ENCODE measurements around the gene TMEM238.
A peak's percentile ranks its signal among the peaks of the same experiment; 100 is the strongest.

TMEM238 gene

GRCh38 chr19:55389386-55390317 lies 5.6 kb upstream of the TMEM238 start:
- no peak for TF ChIP-seq PAX5 (IDR thresholded peaks at IDR 0.05; ENCODE audit: insufficient read depth, low read length, severe bottlenecking)
- TF ChIP-seq POLR2A (IDR thresholded peaks at IDR 0.05; ENCODE audit: low read depth, low read length): peak; percentile 59
- no peak for TF ChIP-seq SPI1 (IDR thresholded peaks at IDR 0.05; ENCODE audit: low read depth, low read length)
- 0 out of 2 replicates have a peak, but pooled peaks have one; percentile 4 for TF ChIP-seq POU2F2 (IDR thresholded peaks at IDR 0.05; ENCODE audit: low read depth, low read length)
- no peak; the same call in none of the 2 replicates for TF ChIP-seq POLR2AphosphoS5 (IDR thresholded peaks at IDR 0.05; ENCODE audit: low read depth, low read length)
- TF ChIP-seq TAF1 (IDR thresholded peaks at IDR 0.05; ENCODE audit: low read depth, low read length): no peak
- FAIRE-seq (no peak), DNase-seq (ENCODE audit: insufficient read length, low spot score) (no peak)

- TF ChIP-seq TAF1 (IDR thresholded peaks at IDR 0.05; ENCODE audit: low read depth, low read length): no peak
- TF ChIP-seq POU2F2 (IDR thresholded peaks at IDR 0.05; ENCODE audit: low read depth, low read length): no peak
- DNase-seq (ENCODE audit: insufficient read length, low spot score) (no peak), FAIRE-seq (no peak)
These were observed 3.8 kb upstream of the TMEM238 start for GRCh38 chr19:55387736-55388497.

GRCh38 chr19:55386493-55386971 lies 2.4 kb upstream of the TMEM238 start:
- FAIRE-seq (no peak), DNase-seq (ENCODE audit: insufficient read length, low spot score) (no peak)
- TF ChIP-seq POLR2A (IDR thresholded peaks at IDR 0.05; ENCODE audit: low read depth, low read length) (no peak), TAF1 (IDR thresholded peaks at IDR 0.05; ENCODE audit: low read depth, low read length) (no peak), POLR2AphosphoS5 (IDR thresholded peaks at IDR 0.05; ENCODE audit: low read depth, low read length) (no peak), PAX5 (IDR thresholded peaks at IDR 0.05; ENCODE audit: insufficient read depth, low read length, severe bottlenecking) (no peak), SPI1 (IDR thresholded peaks at IDR 0.05; ENCODE audit: low read depth, low read length) (no peak), POU2F2 (IDR thresholded peaks at IDR 0.05; ENCODE audit: low read depth, low read length) (no peak)

DNA sequence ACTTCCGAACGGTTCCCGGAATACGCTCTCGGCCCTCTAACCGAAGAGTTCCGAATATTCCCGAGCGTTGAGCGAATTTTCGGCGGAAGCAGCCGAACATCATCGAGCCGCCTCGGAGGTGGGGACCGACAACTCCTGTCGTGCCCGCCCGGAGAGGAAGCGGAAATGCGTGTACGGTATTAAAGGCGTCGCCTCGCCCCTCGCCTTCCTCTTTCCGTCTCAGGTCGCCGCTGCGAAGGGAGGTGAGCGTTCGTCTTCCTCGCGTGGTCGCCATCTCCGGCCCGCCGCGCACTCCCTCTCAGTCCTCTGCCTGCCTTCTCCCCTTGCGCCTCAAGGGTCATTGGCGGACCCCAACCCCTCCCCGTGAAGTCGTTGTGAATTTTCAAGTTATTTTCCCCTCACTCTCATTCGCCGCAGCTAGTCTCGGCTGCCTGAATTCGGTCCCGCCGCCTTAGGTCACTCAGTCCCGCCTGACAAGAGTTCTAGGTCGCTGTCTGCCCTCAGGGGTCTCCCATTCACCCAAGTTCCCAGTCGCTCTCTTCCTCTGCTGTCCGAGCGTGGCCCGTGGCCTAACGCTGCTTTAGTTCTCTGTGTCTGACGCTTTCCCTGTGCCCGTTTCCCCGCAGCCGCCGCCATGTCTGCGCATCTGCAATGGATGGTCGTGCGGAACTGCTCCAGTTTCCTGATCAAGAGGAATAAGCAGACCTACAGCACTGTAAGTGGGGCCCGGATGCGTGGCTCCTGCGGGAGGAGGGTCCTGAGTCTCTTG lies 1.8 kb upstream of the TMEM238 start, which contains the start of gene RPL28:
RPL28 (plus strand) TSS at position 209 of the 769 bp plus-strand sequence; CDS start at position 635, 426 bp downstream.
- FAIRE-seq (peak; percentile 97), DNase-seq (ENCODE audit: insufficient read length, low spot score) (peak; percentile 92)
- TF ChIP-seq PAX5 (IDR thresholded peaks at IDR 0.05; ENCODE audit: insufficient read depth, low read length, severe bottlenecking): peak; percentile 16
- peak; percentile 100 for TF ChIP-seq POLR2A (IDR thresholded peaks at IDR 0.05; ENCODE audit: low read depth, low read length)
- peak; percentile 100 for TF ChIP-seq TAF1 (IDR thresholded peaks at IDR 0.05; ENCODE audit: low read depth, low read length)
- TF ChIP-seq POLR2AphosphoS5 (IDR thresholded peaks at IDR 0.05; ENCODE audit: low read depth, low read length): peak; percentile 100
- peak; percentile 89 for TF ChIP-seq SPI1 (IDR thresholded peaks at IDR 0.05; ENCODE audit: low read depth, low read length)
- peak; percentile 97 for TF ChIP-seq POU2F2 (IDR thresholded peaks at IDR 0.05; ENCODE audit: low read depth, low read length)

GRCh38 chr19:55384920-55385723 lies 1.0 kb upstream of the TMEM238 start:
- TF ChIP-seq TAF1 (IDR thresholded peaks at IDR 0.05; ENCODE audit: low read depth, low read length): no peak
- TF ChIP-seq POLR2AphosphoS5 (IDR thresholded peaks at IDR 0.05; ENCODE audit: low read depth, low read length): no peak
- no peak for TF ChIP-seq POLR2A (IDR thresholded peaks at IDR 0.05; ENCODE audit: low read depth, low read length)
- TF ChIP-seq POU2F2 (IDR thresholded peaks at IDR 0.05; ENCODE audit: low read depth, low read length): no peak; the same call in 1 of the 2 replicates
- no peak for TF ChIP-seq SPI1 (IDR thresholded peaks at IDR 0.05; ENCODE audit: low read depth, low read length)
- TF ChIP-seq PAX5 (IDR thresholded peaks at IDR 0.05; ENCODE audit: insufficient read depth, low read length, severe bottlenecking): no peak
- DNase-seq (ENCODE audit: insufficient read length, low spot score) (peak; percentile 86), FAIRE-seq (no peak)

DNA sequence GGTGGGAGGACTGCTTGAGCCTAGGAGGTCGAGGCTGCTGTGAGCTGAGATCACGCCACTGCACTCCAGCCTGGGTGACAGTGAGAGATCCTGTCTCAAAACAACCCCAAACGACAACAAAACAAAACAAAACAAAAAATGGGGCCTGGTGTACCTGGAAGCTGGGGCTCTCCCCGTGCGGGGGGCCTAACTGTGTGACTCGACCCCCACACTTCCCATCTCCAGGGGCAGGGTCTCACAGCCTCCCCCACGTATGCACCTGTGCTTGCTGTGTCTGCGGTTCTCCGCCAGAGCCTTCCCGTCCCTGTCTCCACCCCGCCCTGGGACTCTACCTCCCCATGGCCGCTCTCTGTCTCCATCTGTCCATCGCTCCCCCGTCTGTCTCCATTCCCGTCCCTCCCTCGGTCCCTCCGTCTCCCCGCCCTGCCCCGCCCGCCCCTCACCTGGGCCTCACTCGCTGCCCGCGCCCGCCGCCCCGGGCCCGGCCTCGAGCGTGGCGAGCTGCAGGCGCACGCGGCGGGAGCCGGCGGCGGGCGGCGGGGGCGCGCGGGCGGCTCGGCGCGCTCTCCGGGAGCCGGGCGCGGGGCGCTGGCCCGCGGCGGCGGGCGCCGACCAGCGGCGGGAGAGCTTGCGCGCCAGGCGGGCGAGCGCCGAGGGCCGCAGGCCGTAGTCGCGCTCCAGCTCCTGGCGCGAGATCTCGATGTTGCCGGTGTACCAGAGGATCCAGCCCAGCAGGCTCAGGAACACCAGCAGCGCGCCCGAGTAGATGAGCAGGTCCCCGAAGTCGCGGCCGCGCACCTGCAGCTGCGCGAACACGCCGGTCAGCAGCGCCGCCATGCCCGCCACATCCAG lies 587 bp downstream of the TMEM238 start:
- TF ChIP-seq POLR2A (IDR thresholded peaks at IDR 0.05; ENCODE audit: low read depth, low read length): no peak
- peak; percentile 26 for FAIRE-seq
- DNase-seq (ENCODE audit: insufficient read length, low spot score): peak; percentile 84

DNA sequence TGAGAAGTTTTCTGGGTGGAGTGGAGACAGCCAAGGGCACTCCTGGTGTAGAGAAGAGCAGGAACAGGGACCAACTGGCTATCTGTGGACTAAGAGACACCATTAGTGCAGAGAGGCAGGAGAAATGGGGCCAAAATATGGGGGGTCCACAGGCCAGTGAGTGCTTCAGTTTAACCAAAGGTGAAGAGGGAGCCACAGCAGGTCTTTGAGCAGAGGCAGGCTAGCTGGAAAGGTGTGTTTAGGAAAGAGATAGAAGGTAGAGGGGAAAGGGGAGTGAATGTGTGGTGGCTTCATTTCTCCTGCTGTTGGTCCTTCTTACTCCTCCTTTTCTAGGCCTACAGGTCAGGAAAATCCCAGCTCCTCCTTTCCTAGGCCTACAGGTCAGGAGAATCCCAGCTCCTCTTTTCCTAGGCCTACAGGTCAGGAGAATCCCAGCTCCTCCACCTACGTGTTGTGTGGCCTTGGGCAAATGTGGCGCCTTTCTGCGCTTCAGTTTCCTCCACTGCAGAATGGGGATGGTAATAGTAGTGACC lies 1.5 kb downstream of the TMEM238 start:
- TF ChIP-seq TAF1 (IDR thresholded peaks at IDR 0.05; ENCODE audit: low read depth, low read length) (no peak), PAX5 (IDR thresholded peaks at IDR 0.05; ENCODE audit: insufficient read depth, low read length, severe bottlenecking) (no peak), POLR2A (IDR thresholded peaks at IDR 0.05; ENCODE audit: low read depth, low read length) (no peak), POU2F2 (IDR thresholded peaks at IDR 0.05; ENCODE audit: low read depth, low read length) (no peak), SPI1 (IDR thresholded peaks at IDR 0.05; ENCODE audit: low read depth, low read length) (no peak), POLR2AphosphoS5 (IDR thresholded peaks at IDR 0.05; ENCODE audit: low read depth, low read length) (no peak)
- FAIRE-seq: no peak
- no peak for DNase-seq (ENCODE audit: insufficient read length, low spot score)
